Esophagus muscularis mucosa (tissue), 4 donors: ENCODE measurements around the gene GOLGA3. TPM values are rescaled to one million over a fixed set of nuclear protein-coding genes. Genes with fewer than 3 reads are reported as not detected.

Experiments
- DNase-seq: peaks from one replicate; pipeline ENCODE4 v3.0.0-alpha.2; 2017; ENCODE audit errors: extremely low spot score
- H3K27ac ChIP-seq, 4 donors: fragments of 200-600 bp; sonication (generic); replicated peaks in 1 of 4; 1 replicate in 3 of 4; 2 replicates in 1 of 4; pipeline ENCODE4 v1.5.1; 2016 to 2019; ENCODE audit warnings: mild to moderate bottlenecking in 1 of 4
- H3K27me3 ChIP-seq, 4 donors: fragments of 200-600 bp; sonication (generic); one replicate each; pipeline versions ENCODE4 v1.5.1 to v1.6.0; 2016 to 2019
- H3K36me3 ChIP-seq, 4 donors: fragments of 200-600 bp; sonication (generic); one replicate each; pipeline ENCODE4 v1.5.1; 2016 to 2019
- H3K4me1 ChIP-seq, 4 donors: fragments of 200-600 bp; sonication (generic); one replicate each; pipeline ENCODE4 v1.5.1; 2016 to 2019
- H3K4me3 ChIP-seq, 4 donors: fragments of 200-600 bp; sonication (generic); 1 replicate in 2 of 4; 2 replicates in 2 of 4; pipeline ENCODE4 v1.5.1; 2016 to 2019; ENCODE audit warnings: mild to moderate bottlenecking in 4 of 4, moderate library complexity in 1 of 4
- H3K9me3 ChIP-seq, 4 donors: fragments of 200-600 bp; sonication (generic); 1 replicate in 3 of 4; 2 replicates in 1 of 4; pipeline ENCODE4 v1.5.1; 2016 to 2019
- CTCF ChIP-seq, 3 experiments: fragments of 200-600 bp in 2 of 3; fragments of 450-650 bp in 1 of 3; sonication (generic) in 2 of 3; IDR thresholded peaks; one replicate each; pipeline ENCODE4 v1.5.1; 2017 to 2019; ENCODE audit warnings: antibody characterized with exemption in 3 of 3, mild to moderate bottlenecking in 2 of 3, moderate library complexity in 1 of 3
- EP300 ChIP-seq: sonication (generic); formaldehyde crosslinking; IDR thresholded peaks from one replicate; pipeline ENCODE4 v1.6.1; 2017; ENCODE audit warnings: antibody characterized with exemption
- POLR2A ChIP-seq: fragments of 450-650 bp; IDR thresholded peaks from one replicate; pipeline ENCODE4 v1.6.1; 2017; ENCODE audit warnings: antibody characterized with exemption, moderate library complexity, mild to moderate bottlenecking, low read depth
- POLR2AphosphoS5 ChIP-seq, 2 donors: sonication (generic); formaldehyde crosslinking; IDR thresholded peaks; one replicate each; pipeline ENCODE4 v1.6.1; 2017; ENCODE audit warnings: antibody characterized with exemption in 2 of 2
- whole genome bisulfite sequencing: methylation state at CpG from one replicate; pipeline ENCODE4 v1.1.5; 2018; 5-methylcytosine and 5-hydroxymethylcytosine counted together
- intact Hi-C: fragments of 100-400 bp; cut with DNase I; formaldehyde crosslinking; loops from one replicate; pipeline ENCODE4 v1.15.1; 2023
- total RNA-seq, 4 donors: library from RNA; depleted of rRNA; stranded (reverse); fragments of >200 nt; gene quantifications; one replicate each; pipeline versions ENCODE4 v1.1.0 to v1.2.1, GENCODE V29; 2016

The GOLGA3 gene
- total RNA-seq, 4 donors from 2014 or later: 72.3 to 123 (median 93.4) TPM

- H3K36me3 ChIP-seq: peaks cover 91 to 100% (median 99%) of the 10 kb centered on the region in 4 donors
- intact Hi-C loops: no loop called here
- WGBS: 87% methylated on average over 18 of the region's 19 CpGs
Measured at GRCh38 chr12:132739600-132740312, 88.9 kb downstream of the GOLGA3 start.

DNA sequence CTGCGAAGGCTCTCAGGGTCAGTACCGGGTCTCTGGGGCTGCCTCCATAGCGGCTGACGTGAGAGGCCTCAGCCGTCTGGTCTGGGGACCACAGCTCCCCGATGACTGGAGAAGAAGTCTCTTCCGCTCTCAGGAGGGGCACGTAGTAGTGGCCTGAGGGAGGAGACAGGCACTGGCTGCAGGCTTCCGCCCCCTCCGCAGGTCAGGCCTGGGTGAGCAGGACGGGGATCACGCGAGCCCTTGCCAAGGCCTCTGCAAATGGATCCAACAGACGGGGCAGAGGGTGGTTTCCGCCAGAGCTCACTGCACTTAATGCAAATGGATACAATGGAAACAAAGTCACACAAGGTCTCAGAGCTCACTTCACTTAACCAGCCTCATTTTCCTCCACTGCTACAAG is 91.8 kb downstream of the GOLGA3 start:
- Histone ChIP-seq H3K4me3 (no peak overlapping the region), H3K4me1 (peaks cover 0 to 4% (median 0%) of the 10 kb centered on the region in 4 donors), H3K9me3 (no peaks in the 10 kb centered on the region), H3K36me3 (peaks cover 91 to 100% (median 99%) of the 10 kb centered on the region in 4 donors), H3K27ac (no peak overlapping the region), H3K27me3 (no peaks in the 10 kb centered on the region)
- TF ChIP-seq EP300 (no peak), CTCF (IDR thresholded peaks at IDR 0.05) (no peak)
- DNase-seq: no peak
- intact Hi-C loops: no loop called here
- 94% methylated on average over 13 of the region's 15 CpGs for WGBS

More at GRCh38 chr12:132739600-132740312, 88.9 kb downstream of the GOLGA3 start:
- peaks cover 0 to 4% (median 0%) of the 10 kb centered on the region in 4 donors for H3K4me1 ChIP-seq
- no peak for TF ChIP-seq CTCF (IDR thresholded peaks at IDR 0.05)
- TF ChIP-seq POLR2A: no peak
- no peak for TF ChIP-seq EP300
- TF ChIP-seq POLR2AphosphoS5 (IDR thresholded peaks at IDR 0.05): no peak
- H3K27me3 ChIP-seq: no peaks in the 10 kb centered on the region
- no peaks in the 10 kb centered on the region for H3K9me3 ChIP-seq
- H3K4me3 ChIP-seq: no peak overlapping the region
- DNase-seq: no peak
- H3K27ac ChIP-seq: no peak overlapping the region

DNA sequence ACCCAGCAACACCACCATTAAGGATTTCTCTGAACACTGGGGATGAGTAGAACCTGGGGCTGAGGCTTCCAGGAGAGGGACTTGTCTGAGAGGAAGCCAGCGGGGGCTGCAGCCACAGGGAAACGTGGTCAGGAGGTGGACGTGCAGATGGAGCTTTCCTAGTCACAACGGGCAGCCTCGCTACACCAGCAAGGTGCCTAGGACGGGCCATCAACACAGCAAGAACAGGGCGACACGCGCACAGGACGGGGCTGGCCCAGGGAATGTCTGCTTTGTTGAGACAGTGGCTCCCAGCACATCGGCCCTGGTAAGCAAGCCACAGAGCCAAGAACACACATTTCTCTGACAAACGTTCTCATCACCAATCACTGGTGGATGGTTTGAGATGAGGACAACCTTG is 92.3 kb downstream of the GOLGA3 start:
- WGBS: 84% methylated on average over 10 of the region's 12 CpGs
- Histone ChIP-seq H3K27ac (no peak overlapping the region), H3K27me3 (no peaks in the 10 kb centered on the region), H3K36me3 (peaks cover 91 to 100% (median 100%) of the 10 kb centered on the region in 4 donors), H3K4me3 (no peak overlapping the region), H3K4me1 (peaks cover 0 to 4% (median 0%) of the 10 kb centered on the region in 4 donors), H3K9me3 (no peaks in the 10 kb centered on the region)
- intact Hi-C loops: no loop called here
- DNase-seq: no peak
- TF ChIP-seq POLR2AphosphoS5 (IDR thresholded peaks at IDR 0.05) (no peak), CTCF (IDR thresholded peaks at IDR 0.05) (no peak), EP300 (no peak), POLR2A (no peak)

GRCh38 chr12:132735496-132735895 is 93.2 kb downstream of the GOLGA3 start:
- DNase-seq: no peak
- Histone ChIP-seq H3K27ac (no peak overlapping the region), H3K4me3 (no peak overlapping the region), H3K4me1 (peaks cover 0 to 4% (median 0%) of the 10 kb centered on the region in 4 donors), H3K36me3 (peaks cover 91 to 100% (median 99%) of the 10 kb centered on the region in 4 donors), H3K27me3 (no peaks in the 10 kb centered on the region), H3K9me3 (no peaks in the 10 kb centered on the region)
- intact Hi-C loops: no loop called here
- WGBS: 98% methylated on average over 15 of the region's 20 CpGs
- TF ChIP-seq POLR2A (no peak), CTCF (IDR thresholded peaks at IDR 0.05) (no peak), EP300 (no peak), POLR2AphosphoS5 (IDR thresholded peaks at IDR 0.05) (no peak)

DNA sequence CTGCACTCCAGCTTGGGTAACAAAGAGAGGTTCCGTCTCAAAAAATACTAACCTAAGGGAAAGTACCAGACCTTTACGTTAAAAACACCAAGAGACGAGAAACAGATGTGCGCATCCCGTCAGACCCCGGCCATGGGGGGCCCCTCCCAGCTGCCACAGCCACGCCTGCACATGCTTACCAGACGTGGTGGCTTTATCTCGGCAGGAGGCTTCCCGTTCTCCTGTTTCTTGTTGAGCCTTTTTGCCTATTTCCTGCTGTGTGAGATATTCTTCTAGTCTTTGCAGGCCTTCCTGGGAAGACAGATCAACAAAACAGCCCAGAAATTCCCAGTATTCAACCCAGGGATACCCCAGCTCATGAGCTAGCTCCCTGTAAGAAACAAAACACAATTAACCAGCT is 94.5 kb downstream of the GOLGA3 start:
- no peak for DNase-seq
- Histone ChIP-seq H3K4me3 (no peak overlapping the region), H3K27ac (no peak overlapping the region), H3K27me3 (no peaks in the 10 kb centered on the region), H3K4me1 (no peaks in the 10 kb centered on the region), H3K36me3 (peaks cover 82 to 99% (median 96%) of the 10 kb centered on the region in 4 donors), H3K9me3 (no peaks in the 10 kb centered on the region)
- intact Hi-C loops: no loop called here
- WGBS: 78% methylated on average over 10 of the region's 10 CpGs
- TF ChIP-seq CTCF (IDR thresholded peaks at IDR 0.05) (no peak), POLR2A (no peak), EP300 (no peak), POLR2AphosphoS5 (IDR thresholded peaks at IDR 0.05) (no peak)
